ENCODE measurements around the gene AGR3.

Gene AGR3

DNA sequence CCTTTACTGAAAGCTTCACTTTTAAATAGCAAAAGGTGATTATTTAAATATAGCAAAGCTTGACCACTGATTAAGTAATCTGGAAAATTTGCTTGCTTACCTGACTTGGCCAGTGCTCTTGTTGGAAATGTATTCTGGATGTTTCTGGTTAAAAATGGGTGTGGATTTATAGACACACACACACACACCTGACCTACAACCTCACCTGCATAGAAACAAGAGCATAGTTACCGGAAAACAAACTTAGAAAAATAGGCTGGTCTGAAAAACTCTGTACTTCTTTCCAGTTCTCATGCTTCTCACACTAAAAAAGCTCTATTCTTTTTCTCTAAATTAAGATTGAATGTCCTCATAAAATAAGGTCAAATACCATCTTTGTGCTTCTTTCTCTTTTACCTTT is at the start of gene AGR3:
AGR3 (minus strand) TSS at position 140 of the 400 bp plus-strand sequence. CDS start 3,365 bp downstream, outside the sequence.
- no peak for DNase-seq (ENCODE audit: low read depth in 2 of 2)

DNA sequence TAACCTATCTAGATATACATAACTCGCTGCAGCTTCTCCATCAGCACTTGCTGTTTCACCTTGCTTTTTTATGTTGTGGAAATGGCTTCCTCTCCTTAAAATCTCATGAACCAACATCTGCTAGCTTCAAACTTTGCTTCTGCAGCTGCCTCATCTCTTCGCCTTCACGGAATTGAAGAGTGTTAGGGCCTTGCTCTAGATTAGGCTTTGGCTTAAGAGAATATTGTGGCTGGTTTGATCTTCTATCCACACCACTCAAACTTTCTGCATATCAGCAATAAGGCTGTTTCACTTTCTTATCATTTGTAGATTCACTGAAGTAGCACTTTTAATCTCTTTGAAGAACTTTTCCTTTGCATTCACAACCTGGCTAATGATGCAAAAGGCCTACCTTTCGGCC is 49.2 kb upstream of the AGR3 start:
- DNase-seq (ENCODE audit: low read depth in 2 of 2): no peak

DNA sequence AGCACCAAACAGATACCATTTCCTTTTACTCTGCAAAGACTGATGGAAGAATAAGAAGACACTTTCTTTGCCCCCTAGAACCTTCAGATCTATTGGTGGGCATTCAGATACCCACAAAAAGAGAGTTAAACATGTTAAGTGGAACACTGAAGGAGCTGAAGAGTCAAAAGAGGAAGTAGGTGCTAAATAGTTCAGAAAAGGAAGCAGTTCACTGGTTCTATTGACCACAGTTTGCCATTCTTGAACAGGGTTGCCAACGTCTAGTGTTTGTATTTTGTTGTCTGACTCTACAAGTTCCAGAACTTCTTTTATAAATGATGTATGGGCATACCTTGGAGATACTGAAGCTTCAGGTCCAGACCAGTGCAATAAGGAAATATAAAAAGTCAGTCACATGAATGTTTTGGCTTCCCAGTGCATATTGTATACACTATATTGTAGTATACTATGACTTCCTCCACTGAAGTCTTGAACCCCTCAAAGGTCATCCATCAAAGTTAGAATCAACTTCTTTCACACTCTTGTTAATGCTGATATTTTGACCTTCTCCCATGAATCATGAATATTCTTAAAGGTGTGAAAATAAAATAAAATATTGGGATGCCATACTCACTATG is 47.5 kb upstream of the AGR3 start:
- DNase-seq (ENCODE audit: low read depth in 2 of 2): no peak

DNA sequence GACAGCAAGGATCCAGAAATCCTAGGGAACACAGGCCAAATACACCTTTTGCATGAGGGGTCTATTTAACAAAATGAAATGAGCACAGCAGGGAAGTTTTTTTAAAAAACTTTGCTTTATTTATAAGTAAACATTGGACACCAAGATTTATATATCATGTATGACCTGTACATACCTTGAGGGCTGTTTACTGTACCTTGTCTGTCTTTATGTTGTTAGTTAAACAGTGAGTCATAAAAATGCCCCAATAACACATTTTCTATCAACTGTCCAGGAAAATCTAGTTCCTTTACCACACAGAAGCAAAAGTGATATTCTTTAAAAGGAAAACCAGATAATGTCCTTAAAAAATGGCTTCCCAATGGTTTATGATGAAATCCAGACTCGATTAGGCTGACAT is 45.1 kb upstream of the AGR3 start:
- DNase-seq (ENCODE audit: low read depth in 2 of 2): no peak

DNA sequence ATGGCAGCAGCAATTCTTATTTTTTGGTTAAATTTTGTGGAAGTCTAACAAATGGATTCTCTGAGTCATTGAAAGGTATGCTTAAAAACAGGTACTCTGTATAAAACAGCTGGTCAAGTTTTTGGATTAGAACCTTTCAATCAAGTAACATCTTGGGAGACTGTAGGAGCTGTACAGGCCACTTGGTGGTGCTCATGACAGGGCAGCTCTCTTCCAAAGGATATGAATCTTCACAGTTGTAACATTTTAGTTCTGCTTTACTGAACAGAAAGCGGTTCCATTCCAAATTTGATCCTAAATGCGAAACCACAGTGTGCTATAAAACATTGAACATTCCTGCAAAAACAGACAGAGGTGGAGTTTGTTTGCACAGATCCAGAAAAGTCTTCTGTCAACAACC is 44.5 kb upstream of the AGR3 start:
- DNase-seq (ENCODE audit: low read depth in 2 of 2): no peak

DNA sequence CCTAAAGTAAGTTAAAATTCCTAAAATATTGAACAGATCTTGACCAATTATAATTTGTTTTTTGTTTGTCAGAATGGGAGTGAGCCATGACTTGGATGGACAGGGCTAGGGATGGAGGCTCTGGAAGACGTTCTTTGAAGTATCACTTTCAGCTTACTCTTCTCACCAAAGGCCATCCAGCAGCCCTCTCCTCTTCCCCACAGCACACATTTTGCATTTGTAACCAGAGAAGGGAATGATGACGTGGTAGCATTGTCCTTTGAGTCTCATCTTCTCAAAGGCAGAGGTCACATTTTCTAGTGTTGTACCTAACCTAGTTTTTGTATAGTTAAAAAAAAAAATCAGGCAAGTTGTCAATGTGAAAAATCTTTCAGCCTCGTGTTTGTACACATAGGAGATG is 43.8 kb upstream of the AGR3 start:
- DNase-seq (ENCODE audit: low read depth in 2 of 2): no peak

DNA sequence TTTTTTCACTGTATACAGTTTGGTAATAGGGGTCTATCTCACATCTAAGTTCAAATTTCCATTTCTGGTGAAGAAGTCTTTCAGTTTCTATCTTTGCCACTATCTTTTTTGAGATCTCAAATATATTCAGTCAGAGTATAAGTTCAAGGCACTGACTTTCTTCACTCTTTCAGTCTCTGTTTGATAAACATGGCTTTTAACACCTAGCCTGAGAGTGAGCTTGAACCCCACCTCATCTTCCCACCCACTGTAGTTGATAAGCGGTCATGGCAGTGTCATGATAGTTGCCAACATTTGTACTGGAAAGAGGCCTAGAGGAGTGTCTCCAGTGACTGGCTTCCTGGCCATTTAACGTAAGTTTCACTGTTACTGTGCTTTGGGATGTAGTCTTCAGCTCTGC is 41.2 kb upstream of the AGR3 start:
- no peak for DNase-seq (ENCODE audit: low read depth in 2 of 2)

DNA sequence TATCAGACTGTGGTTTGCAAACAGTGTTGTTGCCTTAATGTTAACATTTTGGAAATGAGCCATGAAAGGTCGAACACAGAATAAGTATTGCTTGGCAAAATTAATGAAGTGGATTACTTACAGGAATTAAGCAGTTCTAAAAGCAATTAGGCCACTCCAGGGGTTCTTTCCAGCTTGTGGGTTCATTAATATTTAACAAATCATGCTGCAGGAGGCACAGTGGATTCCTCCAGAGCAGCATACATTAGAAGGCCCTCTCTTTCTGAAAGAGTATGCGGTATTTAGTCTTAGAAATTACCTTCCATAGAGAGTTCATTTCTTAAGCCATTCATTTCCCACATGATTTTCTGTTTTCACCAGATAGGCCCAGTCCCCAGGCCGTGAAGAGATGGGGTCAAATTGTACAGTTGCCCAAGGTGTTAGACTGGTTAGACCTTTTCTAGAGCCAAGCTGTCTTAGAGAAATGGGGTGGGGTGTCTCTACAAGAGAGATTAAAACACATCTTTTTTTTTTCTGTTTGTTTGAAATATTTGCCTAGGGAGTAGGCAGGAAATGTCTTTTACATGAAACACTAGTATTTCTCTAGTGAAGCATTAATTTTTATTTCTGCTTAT is 40.0 kb upstream of the AGR3 start:
- no peak for DNase-seq (ENCODE audit: low read depth in 2 of 2)

DNA sequence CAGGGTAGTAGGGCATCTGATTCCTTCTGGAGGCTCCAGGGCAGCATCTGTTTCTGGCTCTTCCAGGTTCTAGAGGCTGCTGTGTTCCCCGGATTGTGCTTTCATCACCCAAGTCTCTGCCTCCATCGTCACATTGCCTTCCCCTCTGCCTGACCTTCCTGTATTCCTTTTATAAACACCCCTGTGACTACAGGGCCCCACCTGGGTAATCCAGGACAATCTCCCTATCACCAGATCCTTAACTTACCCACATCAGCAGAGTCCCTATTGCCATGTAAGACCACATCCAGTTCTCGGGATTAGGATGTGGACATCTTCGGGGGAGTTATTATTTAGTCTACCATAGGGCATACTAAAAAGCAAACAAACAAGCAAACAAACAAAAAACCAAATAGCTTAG is 39.4 kb upstream of the AGR3 start:
- DNase-seq (ENCODE audit: low read depth in 2 of 2): no peak

DNA sequence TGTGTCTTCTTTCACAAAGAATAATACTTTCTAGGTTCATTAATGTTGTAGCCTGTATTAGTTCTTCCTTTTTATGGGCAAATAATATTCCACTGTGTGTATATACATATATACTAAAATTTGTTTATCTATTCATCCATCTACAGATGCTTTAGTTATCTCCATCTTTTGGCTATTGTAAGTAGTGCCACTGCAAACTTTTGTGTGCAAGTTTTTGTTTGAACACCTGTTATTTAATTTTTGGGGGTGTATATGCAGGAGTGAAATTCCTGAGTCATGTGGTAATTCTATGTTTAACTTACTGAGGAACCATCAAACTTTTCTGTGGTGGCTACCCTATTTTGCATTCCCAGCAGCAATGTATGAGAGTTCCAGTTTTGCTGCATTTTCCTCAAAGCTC is 37.7 kb upstream of the AGR3 start:
- no peak for DNase-seq (ENCODE audit: low read depth in 2 of 2)

DNA sequence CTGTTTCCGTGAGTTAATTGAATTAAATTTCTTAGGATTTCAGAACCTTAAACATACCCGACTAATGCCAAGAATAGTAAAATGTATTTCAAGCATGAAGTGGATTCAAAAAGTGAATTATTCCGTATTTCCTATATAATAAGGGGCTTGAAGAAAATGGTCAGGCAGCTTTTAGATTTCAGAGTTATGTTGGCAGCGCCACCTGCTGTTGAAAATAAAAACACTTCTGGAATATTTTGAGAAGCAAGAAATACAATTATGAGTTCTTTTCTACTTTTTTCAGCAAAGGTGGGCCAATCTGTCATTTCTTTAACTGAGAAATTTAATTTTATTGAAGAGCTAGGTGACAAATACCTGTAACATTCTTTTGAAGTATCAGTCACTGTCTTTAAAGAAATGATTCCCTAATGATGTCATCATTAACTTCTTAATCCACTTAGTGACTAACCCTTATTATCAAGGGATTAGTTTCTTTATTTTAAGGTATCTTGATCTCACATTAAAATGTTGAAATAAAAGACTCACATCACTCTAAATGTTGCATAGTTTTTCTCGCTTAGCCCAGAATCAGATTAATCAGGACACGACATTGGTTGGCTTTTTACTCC is 36.6 kb upstream of the AGR3 start:
- no peak for DNase-seq (ENCODE audit: low read depth in 2 of 2)

DNA sequence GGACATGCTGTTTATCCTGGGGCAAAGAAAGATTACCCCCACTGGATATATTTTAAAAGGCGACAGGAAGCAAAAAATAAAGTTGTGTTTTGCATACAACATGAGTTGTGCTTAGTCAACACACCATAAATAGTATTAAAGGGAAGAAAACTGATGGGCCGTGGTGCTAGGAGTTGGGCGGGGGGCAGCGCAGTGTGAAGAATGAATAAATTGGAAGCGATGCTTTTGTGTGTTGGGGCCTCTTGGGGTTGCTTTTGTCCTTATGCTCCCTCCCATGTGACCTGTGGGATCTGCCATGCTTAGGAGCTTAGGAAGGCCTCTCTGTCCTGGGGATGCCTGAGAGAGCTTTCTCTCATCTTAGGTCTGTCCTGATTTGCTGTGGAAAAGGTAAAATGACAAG is 35.0 kb upstream of the AGR3 start:
- no peak for DNase-seq (ENCODE audit: low read depth in 2 of 2)

DNA sequence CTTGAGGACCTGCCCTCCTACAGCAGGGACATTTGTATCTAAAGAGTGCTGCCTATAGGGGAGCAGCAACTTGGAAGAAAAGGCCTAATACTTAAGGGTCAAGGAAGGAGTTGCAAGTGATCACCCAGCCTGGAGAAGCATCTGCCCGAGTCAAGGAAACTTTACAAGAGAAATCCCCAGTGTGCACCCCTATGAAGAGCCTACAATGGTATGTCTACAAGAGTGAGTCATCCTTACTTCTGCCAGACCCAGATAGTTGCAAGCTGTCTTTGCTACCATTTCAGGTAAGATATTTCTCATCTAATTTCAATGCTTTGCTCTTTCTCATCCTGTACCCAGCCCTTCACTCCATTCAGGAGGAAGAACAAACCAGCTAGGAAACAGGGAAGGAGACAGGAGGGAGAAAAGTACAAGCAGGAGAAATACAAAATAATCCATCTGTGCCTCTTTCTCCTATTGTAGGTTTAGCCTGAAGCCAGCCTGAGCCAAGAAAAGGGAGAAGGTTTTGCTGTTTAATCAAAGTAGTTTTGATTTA is 34.4 kb upstream of the AGR3 start:
- DNase-seq (ENCODE audit: low read depth in 2 of 2): no peak

DNA sequence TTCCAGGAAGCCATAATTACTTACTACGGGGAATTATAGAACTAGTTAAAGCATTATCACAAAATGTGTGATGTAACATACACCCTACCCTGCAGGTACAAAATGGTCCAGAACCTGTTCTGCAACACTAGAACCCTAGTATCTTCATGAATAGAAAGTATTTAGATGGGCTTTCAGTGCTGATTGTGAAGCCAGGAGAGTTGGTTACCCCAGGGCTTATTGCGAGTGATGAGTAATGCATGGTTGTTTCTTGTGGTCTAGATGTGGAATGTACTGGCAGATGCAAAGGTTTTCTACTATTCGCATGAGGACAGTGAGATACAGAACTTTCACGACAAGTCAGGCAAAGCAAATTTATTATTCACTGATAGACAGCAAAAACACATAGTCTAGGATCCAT is 33.6 kb upstream of the AGR3 start:
- DNase-seq (ENCODE audit: low read depth in 2 of 2): no peak

DNA sequence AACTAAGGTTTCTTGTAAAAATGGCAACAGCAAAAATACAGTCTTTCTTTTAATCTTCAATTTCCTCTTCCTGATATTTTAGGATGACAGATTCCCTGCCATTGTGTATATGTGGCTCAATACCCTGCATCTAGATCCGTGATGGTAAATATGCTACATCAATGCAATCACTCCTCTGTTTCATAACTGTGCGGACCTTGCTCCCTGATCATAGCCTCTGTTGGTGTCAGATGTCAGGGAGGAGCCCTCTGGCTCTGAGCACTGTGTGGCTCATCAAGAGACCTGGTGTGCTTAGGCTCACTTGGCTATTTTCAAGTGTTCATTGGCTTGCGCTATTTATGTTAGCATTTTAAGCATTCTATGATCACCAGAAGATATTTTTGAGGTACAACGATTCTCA is 33.0 kb upstream of the AGR3 start:
- DNase-seq (ENCODE audit: low read depth in 2 of 2): no peak

DNA sequence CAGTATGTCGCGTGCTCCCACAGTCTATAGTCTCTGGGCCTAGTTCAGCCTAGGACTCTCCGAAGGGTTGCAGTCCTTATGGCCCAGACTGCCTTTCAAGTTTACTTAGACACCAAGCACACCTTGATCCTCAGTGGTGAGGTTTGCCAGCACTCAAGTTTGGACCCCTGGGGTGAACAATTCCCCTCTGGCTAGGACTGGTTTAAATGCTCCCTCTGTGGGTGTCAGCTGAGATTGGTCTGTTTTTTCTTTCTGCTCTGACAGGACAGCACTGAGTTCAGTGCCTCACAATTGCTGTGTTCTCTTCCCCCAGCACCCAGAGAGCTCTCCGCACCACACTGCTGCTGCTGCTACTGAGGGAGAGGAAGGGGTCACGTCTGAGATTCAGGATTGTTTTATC is 31.9 kb upstream of the AGR3 start:
- no peak for DNase-seq (ENCODE audit: low read depth in 2 of 2)

DNA sequence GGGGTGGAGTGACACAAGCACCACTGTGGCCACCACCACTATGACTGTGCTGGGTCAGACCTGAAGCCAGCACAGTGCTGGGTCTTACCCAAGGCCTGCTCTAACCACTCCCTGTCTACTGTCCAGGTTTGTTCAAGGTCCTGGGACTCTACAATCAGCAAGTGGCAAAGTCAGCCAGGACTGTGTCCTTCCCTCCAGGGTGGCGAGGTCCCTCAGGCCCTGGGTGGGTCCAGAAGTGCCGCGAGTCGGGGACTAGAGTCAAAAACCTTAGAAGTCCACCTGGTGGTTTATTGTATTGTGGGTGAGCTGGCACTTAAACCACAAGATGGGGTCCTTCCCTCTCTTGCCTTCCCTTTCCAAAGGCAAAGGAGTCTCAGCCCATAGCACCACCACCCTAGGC is 30.8 kb upstream of the AGR3 start:
- DNase-seq (ENCODE audit: low read depth in 2 of 2): no peak

DNA sequence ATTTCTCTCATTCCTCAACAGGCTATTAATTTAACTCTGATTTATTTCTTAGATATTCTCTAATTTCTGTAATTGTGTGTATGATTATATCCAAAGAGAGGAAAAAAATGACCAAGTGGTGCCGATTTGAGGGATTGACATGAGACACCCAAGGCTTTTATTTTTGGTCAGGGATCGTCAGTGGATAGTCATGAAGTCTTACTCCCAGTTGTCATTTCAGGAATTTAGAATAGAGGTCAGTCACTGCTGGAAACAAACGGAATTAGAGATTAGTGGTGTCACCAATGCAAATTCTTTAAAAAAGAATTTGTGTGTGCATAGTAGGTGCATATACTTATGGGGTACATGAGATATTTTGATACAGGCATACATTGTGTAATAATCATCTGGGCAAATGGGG is 26.8 kb upstream of the AGR3 start:
- no peak for DNase-seq (ENCODE audit: low read depth in 2 of 2)

DNA sequence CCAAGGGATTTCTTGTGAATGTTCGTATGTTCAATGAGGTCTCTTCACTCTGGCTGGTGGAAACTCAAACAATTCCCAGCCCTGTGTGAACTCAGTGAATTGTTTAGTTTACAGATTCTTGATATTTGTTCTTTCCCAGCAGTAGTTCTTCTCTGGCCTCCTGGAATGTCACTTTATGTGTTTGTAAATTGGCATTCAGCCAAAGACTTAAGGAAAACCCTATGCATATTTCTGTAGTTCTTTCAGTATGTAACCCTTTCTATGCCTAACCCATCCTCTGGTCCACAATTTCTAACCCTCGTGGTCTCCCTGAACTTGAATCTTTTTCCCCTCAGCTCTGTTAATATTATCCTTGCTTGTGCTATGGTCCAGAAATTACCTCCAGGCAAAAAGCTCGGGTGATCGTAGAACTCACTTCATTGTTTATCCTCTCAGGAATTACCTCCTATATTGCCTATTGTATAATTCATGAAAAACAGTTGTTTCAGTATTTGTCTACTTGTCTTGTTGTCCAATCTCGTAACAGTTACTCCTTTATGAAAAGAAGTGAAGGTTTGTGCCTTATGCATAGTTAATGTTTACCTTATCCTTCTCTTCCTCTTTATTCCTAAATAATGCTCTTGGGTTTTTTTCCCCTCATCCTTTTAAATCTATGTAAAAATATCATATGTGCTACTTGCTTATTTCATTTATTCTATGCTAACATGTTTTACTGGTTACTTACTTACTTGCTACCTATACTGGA is 23.7 kb upstream of the AGR3 start:
- no peak for DNase-seq (ENCODE audit: low read depth in 2 of 2)

DNA sequence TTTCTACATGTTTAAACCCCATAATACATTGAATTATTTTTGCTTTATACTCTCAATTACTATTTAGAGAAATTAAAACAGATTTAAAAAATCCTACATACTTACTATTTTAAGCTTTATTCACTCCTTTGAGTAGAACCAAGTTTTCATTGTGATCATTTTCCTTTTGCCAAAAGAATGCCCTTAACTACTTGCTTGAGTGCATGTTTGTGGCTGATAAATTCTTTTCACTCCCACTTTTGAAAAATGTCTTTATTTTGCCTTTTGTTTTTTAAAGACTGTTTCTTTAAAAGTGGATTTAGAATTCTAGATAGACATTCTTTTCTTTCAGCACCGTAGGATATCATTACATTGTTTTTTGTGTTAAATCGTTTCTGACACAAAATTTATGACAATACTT is 22.3 kb upstream of the AGR3 start:
- DNase-seq (ENCODE audit: low read depth in 2 of 2): no peak

DNA sequence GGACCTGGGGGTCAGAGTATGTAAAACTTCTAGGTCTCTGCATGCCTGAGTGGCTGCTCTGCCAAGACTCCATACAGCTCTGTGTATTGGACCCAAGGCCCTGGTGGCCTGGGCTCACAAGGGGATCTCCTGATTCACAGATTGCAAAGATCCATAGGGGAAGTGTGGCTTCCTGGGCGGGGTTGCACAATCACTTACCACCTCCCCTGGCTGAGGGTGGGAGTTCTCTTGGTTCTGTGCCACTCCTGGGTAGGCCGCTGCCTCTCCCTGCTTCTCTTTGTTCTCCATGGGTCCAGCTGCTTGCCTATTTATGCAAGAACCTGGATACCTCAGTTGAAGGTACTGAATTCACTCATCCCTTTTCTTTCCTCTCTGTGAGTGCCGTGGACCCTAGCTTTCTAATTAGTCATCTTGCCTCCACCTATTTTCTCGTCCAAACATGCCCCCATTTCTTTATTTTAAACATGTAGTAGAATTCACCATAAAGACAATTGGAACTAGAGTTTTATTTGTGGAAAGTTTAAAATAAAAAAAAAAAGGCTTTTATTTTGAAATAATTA is 18.5 kb upstream of the AGR3 start:
- no peak for DNase-seq (ENCODE audit: low read depth in 2 of 2)

DNA sequence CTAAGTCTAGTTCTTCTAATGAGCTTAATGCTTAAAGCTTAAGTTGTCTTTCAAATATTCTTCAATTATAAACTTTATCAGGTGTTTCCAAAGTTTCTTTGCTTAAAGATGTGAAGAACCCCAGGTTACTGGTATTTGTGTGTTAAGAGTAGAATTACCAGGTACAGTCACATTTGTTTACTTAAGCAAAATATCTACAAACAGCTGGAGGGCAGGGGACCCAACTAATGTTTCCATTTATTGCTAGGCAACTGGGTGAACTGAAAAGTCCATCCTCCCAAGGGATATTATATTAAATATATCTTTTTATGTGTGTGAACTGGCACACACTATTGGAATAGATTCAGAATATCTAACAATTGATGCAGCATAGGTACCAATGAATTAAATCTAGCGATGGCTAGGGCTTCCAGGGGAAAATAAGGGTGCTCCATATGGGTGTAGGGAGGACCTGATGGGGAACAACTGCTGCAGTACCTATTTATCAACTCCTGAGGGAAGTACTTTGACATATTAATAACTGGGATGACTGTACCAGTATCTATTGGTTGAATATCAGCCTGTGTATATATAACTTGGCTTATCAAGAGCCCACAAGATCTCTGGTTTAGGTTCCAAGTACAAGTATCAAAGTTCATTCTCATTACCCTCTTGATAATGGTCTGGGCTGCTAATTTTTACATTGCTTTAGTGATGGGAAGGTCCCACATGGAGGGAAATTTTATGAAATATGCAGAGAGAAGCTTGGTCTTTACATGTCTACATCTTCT is 10.3 kb upstream of the AGR3 start:
- DNase-seq (ENCODE audit: low read depth in 2 of 2): no peak

All from stimulated activated CD8-positive, alpha-beta memory T cell treated with anti-CD3 and anti-CD28 coated beads, Interleukin-2, amount 100 ng/mL, for 1 hour (primary cell).